ENCODE results near the gene SKP2.
"Not testable (repeated sequence)": the region's sequence is repeated elsewhere in the genome, so short reads cannot be mapped to it uniquely, and the experiment has no call there.

The SKP2 gene

GRCh38 chr5:36151434-36152323 is at the start of gene SKP2, which contains the start of gene LMBRD2:
Gene SKP2 (plus strand): TSS chr5:36152111. CDS start chr5:36152263, 152 bp downstream.
Gene LMBRD2 (minus strand): TSS chr5:36151887. CDS start chr5:36143349, 8,538 bp downstream.
- DNase-seq (ENCODE audit: low spot score) = peak; percentile 96

GRCh38 chr5:36105819-36106218 is 46.1 kb upstream of the SKP2 start:
- DNase-seq (ENCODE audit: low spot score) = no peak

- no peak for DNase-seq (ENCODE audit: low spot score)
Measured at GRCh38 chr5:36108758-36109460, 43.0 kb upstream of the SKP2 start.

GRCh38 chr5:36111238-36111637 is 40.7 kb upstream of the SKP2 start:
- DNase-seq (ENCODE audit: low spot score) = no peak

- no peak for DNase-seq (ENCODE audit: low spot score)
Measured at GRCh38 chr5:36125868-36126267, 26.0 kb upstream of the SKP2 start.

GRCh38 chr5:36128795-36129194 is 23.1 kb upstream of the SKP2 start:
- no peak for DNase-seq (ENCODE audit: low spot score)

- DNase-seq (ENCODE audit: low spot score) = not testable (repeated sequence)
Measured at GRCh38 chr5:36129666-36130065, 22.2 kb upstream of the SKP2 start.

GRCh38 chr5:36133009-36133408 is 18.9 kb upstream of the SKP2 start:
- not testable (repeated sequence) for DNase-seq (ENCODE audit: low spot score)

- DNase-seq (ENCODE audit: low spot score) = no peak
Measured at GRCh38 chr5:36135988-36136387, 15.9 kb upstream of the SKP2 start.

- DNase-seq (ENCODE audit: low spot score) = no peak
Measured at GRCh38 chr5:36136581-36136980, 15.3 kb upstream of the SKP2 start.

- DNase-seq (ENCODE audit: low spot score) = no peak
Measured at GRCh38 chr5:36138900-36139683, 12.8 kb upstream of the SKP2 start.

- DNase-seq (ENCODE audit: low spot score) = no peak
Measured at GRCh38 chr5:36145311-36145710, 6.6 kb upstream of the SKP2 start.

- no peak for DNase-seq (ENCODE audit: low spot score)
Measured at GRCh38 chr5:36146390-36146789, 5.5 kb upstream of the SKP2 start.

GRCh38 chr5:36147681-36148080 is 4.2 kb upstream of the SKP2 start:
- DNase-seq (ENCODE audit: low spot score) = no peak

- DNase-seq (ENCODE audit: low spot score) = peak; percentile 16
Measured at GRCh38 chr5:36150676-36151433, 1.1 kb upstream of the SKP2 start.

- DNase-seq (ENCODE audit: low spot score) = no peak
Measured at GRCh38 chr5:36152324-36153297, 700 bp downstream of the SKP2 start.

GRCh38 chr5:36153298-36153677 is 1.4 kb downstream of the SKP2 start:
- DNase-seq (ENCODE audit: low spot score) = no peak

- no peak for DNase-seq (ENCODE audit: low spot score)
Measured at GRCh38 chr5:36153726-36154125, 1.8 kb downstream of the SKP2 start.

GRCh38 chr5:36155291-36155690 is 3.4 kb downstream of the SKP2 start:
- DNase-seq (ENCODE audit: low spot score) = no peak

- no peak for DNase-seq (ENCODE audit: low spot score)
Measured at GRCh38 chr5:36156121-36156601, 4.2 kb downstream of the SKP2 start.

Measured in CD4-positive, alpha-beta T cell treated with Interleukin-2 at 100 ng/mL for 4 hours (primary cell).